ENCODE measurements around the gene SOX2. TPM values are rescaled to one million over a fixed set of nuclear protein-coding genes. Genes with fewer than 3 reads are reported as not detected.
A peak's percentile ranks its signal among the peaks of the same experiment; 100 is the strongest.

The SOX2 gene
- total and polyA plus RNA-seq, 8 donors, result 2.4 to 26.0 (median 14.4) TPM; not detected in 1

- Histone ChIP-seq H3K27me3 (peaks cover 84 to 100% of the 10 kb centered on the region in 2 donors), H3K27ac (no peak overlapping the region), H3K4me1 (peaks cover 17 to 23% of the 10 kb centered on the region in 2 donors), H3K4me3 (no peak overlapping the region), H3K36me3 (no peaks in the 10 kb centered on the region), H3K9me3 (no peaks in the 10 kb centered on the region)
- ATAC-seq (no peak), DNase-seq (no peak)
- TF ChIP-seq, protein P1, sequence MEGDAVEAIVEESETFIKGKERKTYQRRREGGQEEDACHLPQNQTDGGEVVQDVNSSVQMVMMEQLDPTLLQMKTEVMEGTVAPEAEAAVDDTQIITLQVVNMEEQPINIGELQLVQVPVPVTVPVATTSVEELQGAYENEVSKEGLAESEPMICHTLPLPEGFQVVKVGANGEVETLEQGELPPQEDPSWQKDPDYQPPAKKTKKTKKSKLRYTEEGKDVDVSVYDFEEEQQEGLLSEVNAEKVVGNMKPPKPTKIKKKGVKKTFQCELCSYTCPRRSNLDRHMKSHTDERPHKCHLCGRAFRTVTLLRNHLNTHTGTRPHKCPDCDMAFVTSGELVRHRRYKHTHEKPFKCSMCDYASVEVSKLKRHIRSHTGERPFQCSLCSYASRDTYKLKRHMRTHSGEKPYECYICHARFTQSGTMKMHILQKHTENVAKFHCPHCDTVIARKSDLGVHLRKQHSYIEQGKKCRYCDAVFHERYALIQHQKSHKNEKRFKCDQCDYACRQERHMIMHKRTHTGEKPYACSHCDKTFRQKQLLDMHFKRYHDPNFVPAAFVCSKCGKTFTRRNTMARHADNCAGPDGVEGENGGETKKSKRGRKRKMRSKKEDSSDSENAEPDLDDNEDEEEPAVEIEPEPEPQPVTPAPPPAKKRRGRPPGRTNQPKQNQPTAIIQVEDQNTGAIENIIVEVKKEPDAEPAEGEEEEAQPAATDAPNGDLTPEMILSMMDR (IDR thresholded peaks at IDR 0.05), result no peak
- intact Hi-C loops (cut with DNase I), result no loop called here
Measured at GRCh38 chr3:181699171-181699903, 12.4 kb upstream of the SOX2 start.

DNA sequence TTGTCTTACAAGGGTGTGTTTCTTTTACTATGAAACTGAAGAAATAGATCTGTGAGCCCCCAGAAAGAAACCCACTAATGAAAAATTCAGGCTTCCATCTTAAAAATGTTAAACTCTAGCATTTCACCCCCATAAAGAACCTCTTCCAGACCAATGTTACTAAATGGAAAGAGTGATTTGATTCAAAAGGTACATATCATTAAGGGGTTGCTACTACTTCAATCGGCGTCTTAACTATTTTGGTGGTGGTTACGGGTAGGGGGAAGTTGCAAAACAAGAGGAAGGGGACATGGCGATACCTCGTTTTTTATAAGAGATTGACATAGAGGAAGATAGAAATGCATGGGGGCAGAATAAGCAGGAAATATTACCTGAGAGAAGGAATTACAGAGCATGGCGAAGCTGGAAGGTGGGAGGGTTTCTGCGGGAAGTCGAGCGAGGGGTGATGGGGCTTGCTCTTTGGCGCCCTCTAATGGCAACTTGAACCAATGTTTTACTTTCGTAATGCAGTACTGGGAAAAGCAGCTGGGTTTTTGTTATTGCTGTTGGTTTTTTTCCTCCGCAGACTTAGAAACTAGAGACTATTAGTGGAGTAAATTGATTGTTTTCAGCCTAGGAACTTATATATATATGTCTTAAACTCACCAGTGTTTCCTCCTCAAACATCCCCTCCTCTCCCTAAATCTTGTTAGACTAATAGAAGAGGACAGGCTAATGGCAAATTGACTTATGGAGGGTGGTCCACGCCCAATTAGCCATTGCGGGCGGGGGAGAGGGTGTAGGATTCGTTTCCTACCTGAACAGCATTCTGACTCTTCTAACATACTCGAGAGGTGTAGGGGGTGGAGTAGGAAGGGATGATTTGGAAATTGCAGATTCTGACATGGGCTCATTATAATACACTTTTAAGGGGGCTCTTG, 11.3 kb upstream of the SOX2 start:
- Histone ChIP-seq H3K4me1 (peaks cover 13 to 23% of the 10 kb centered on the region in 2 donors), H3K27me3 (peaks cover 91 to 100% of the 10 kb centered on the region in 2 donors), H3K9me3 (no peaks in the 10 kb centered on the region), H3K27ac (no peak overlapping the region), H3K36me3 (no peaks in the 10 kb centered on the region), H3K4me3 (no peak overlapping the region)
- TF ChIP-seq, protein P1 (IDR thresholded peaks at IDR 0.05), result peak; percentile 70 to 85
- ATAC-seq (peak; percentile 89), DNase-seq (peak in 2 of 4 donors; percentile 79 to 89)
- intact Hi-C loops (cut with DNase I), result no loop called here

DNA sequence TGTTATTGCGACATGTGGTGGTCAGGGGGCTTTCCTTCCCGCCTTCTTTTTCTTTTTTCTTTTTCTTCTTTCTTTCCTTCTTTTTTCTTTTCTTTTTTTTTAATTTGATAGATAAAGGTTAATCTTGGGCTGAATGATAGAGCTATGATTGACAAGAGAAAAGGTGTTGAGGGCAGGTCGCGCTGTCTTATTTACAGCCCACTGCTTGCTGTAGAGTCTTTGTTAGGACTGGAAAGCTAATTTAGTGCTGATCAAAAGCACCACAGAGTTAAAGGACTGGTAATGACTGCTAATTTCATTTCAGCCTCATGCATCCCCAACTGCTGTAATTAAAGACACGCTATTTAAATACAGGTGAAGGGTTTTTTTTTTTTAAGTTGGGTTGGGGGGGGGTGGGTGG, 10.6 kb upstream of the SOX2 start:
- peaks cover 7 to 17% of the 10 kb centered on the region in 2 donors for H3K4me1 ChIP-seq
- H3K27me3 ChIP-seq, result peaks cover 91 to 100% of the 10 kb centered on the region in 2 donors
- TF ChIP-seq, protein P1 (IDR thresholded peaks at IDR 0.05), result no peak
- no peaks in the 10 kb centered on the region for H3K9me3 ChIP-seq
- intact Hi-C loops (cut with DNase I), result no loop called here
- H3K27ac ChIP-seq, result no peak overlapping the region
- DNase-seq (no peak), ATAC-seq (no peak)
- H3K4me3 ChIP-seq, result no peak overlapping the region
- no peaks in the 10 kb centered on the region for H3K36me3 ChIP-seq

DNA sequence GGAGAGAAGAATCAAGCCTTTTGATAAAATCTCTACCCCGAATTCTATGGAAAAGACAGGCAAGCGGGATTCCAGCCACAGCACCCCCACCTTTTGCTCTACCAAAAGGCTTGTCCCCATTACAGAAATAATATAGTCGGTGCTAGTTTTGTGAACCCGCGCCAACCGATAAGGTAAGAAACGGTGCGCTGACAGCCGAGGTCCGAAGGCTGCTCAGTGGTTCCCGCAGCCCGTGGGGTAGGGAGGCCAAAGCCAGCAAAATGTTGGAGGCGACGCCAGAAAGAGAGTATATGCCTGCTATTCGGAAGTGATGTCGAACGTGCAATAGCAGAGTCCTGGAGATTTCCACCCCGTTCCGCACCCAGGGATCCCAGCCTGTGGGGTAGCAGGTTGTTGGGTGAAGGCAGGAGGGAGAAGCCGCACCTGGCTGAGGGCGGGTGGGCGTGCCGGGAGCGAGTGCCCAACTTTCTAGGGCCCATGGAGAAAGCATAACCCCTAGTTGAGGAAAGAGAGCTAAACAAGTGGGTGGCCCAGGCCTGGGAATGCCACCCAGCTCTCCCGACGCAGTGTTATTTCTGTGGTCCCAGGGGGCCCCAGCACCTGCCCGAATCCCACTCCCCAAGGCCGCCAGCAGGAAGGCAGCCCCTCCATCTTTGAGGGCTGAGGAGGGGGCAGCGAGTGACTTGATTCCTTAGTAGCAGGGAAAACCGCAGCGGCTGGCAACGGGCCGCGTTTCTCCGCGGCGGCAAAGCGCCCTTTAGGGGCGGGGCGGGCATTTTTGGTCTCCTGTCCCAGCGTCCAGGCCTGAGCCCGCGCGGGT, 7.9 kb upstream of the SOX2 start:
- Histone ChIP-seq H3K4me1 (peaks cover 3 to 15% of the 10 kb centered on the region in 2 donors), H3K27me3 (peaks cover 93 to 100% of the 10 kb centered on the region in 2 donors), H3K36me3 (no peaks in the 10 kb centered on the region), H3K27ac (no peak overlapping the region), H3K4me3 (no peak overlapping the region), H3K9me3 (no peaks in the 10 kb centered on the region)
- DNase-seq, result peak in 1 of 4 donors; percentile 68
- ATAC-seq, result no peak
- TF ChIP-seq, protein P1 (IDR thresholded peaks at IDR 0.05), result no peak
- intact Hi-C loops (cut with DNase I), result no loop called here
